ENCODE results near the gene MCRIP1. TPM values are rescaled to one million over a fixed set of nuclear protein-coding genes. Genes with fewer than 3 reads are reported as not detected.

Gene MCRIP1
- total and polyA plus RNA-seq, 2 of the 13 experiments (the other 11 are each of a cell fraction or from before 2014, with no cell fraction given), result 79.7 to 84.9 TPM

DNA sequence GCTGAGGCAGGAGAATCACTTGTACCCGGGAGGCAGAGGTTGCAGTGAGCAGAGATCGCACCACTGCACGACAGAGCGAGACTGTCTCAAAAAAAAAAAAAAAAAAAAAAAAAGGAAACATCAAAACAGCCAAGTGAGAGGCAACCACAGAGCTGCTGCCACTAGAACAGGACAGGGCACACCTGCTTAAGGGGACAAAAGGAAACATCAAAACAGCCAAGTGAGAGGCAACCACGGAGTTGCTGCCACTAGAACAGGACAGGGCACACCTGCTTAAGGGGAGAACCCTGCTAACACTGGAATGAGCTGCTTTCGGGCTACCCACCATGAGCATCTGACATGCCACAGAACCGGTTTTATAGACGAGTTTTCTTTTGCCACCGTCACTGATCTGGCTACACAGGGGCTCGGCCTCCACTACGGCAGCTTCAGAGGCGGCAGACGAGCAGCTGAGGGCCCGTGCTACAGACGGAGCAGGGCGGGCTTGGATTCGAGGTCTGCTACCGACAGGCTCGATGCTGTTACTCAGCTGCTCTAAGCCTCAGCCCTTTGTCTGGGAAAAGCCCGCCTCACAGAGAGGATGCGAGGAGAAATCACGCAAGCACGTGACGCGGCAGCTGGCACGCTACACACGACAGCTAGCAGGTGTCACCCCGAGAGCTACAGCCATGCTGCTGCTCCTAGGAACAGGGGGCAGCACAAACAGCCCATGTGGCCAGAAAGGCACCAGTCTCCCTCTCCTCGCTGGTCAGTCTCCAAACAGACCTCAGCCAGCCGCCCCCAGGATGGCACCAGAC is 25.3 kb upstream of the MCRIP1 start (continued):
- TF ChIP-seq ZNF274 (CRISPR knock-in tag; IDR thresholded peaks at IDR 0.05) (0 out of 2 replicates have a peak, but pooled peaks have one; percentile 21), ZNF678 (CRISPR knock-in tag; IDR thresholded peaks at IDR 0.05) (peak; percentile 16; the same call in 1 of the 2 replicates), POLR2A (IDR thresholded peaks at IDR 0.05; ENCODE audit: insufficient read depth in 1 of 2, low read depth in 2 of 2, low read length in 2 of 2) (peak in 1 of 2 experiments; percentile 21; a peak in 1 of 4 replicates), SOX13 (IDR thresholded peaks at IDR 0.05) (no peak), SOX13 (CRISPR knock-in tag; conservative IDR thresholded peaks at IDR 0.05 in 1 of 2, IDR thresholded peaks at IDR 0.05 in 1 of 2) (no peak), POLR2AphosphoS5 (IDR thresholded peaks at IDR 0.05; ENCODE audit: low read depth, low read length) (peak; percentile 8; the same call in 1 of the 2 replicates), ZNF264 (CRISPR knock-in tag; IDR thresholded peaks at IDR 0.05) (no peak), ZC3H13 (CRISPR knock-in tag; IDR thresholded peaks at IDR 0.05) (peak; percentile 77), ZNF556 (CRISPR knock-in tag; IDR thresholded peaks at IDR 0.05; ENCODE audit: borderline replicate concordance) (0 out of 2 replicates have a peak, but pooled peaks have one; percentile 14), ZNF253 (CRISPR knock-in tag; IDR thresholded peaks at IDR 0.05; ENCODE audit: borderline replicate concordance) (no peak), KAT8 (CRISPR knock-in tag; IDR thresholded peaks at IDR 0.05) (no peak)
- TF ChIP-seq, protein P1, sequence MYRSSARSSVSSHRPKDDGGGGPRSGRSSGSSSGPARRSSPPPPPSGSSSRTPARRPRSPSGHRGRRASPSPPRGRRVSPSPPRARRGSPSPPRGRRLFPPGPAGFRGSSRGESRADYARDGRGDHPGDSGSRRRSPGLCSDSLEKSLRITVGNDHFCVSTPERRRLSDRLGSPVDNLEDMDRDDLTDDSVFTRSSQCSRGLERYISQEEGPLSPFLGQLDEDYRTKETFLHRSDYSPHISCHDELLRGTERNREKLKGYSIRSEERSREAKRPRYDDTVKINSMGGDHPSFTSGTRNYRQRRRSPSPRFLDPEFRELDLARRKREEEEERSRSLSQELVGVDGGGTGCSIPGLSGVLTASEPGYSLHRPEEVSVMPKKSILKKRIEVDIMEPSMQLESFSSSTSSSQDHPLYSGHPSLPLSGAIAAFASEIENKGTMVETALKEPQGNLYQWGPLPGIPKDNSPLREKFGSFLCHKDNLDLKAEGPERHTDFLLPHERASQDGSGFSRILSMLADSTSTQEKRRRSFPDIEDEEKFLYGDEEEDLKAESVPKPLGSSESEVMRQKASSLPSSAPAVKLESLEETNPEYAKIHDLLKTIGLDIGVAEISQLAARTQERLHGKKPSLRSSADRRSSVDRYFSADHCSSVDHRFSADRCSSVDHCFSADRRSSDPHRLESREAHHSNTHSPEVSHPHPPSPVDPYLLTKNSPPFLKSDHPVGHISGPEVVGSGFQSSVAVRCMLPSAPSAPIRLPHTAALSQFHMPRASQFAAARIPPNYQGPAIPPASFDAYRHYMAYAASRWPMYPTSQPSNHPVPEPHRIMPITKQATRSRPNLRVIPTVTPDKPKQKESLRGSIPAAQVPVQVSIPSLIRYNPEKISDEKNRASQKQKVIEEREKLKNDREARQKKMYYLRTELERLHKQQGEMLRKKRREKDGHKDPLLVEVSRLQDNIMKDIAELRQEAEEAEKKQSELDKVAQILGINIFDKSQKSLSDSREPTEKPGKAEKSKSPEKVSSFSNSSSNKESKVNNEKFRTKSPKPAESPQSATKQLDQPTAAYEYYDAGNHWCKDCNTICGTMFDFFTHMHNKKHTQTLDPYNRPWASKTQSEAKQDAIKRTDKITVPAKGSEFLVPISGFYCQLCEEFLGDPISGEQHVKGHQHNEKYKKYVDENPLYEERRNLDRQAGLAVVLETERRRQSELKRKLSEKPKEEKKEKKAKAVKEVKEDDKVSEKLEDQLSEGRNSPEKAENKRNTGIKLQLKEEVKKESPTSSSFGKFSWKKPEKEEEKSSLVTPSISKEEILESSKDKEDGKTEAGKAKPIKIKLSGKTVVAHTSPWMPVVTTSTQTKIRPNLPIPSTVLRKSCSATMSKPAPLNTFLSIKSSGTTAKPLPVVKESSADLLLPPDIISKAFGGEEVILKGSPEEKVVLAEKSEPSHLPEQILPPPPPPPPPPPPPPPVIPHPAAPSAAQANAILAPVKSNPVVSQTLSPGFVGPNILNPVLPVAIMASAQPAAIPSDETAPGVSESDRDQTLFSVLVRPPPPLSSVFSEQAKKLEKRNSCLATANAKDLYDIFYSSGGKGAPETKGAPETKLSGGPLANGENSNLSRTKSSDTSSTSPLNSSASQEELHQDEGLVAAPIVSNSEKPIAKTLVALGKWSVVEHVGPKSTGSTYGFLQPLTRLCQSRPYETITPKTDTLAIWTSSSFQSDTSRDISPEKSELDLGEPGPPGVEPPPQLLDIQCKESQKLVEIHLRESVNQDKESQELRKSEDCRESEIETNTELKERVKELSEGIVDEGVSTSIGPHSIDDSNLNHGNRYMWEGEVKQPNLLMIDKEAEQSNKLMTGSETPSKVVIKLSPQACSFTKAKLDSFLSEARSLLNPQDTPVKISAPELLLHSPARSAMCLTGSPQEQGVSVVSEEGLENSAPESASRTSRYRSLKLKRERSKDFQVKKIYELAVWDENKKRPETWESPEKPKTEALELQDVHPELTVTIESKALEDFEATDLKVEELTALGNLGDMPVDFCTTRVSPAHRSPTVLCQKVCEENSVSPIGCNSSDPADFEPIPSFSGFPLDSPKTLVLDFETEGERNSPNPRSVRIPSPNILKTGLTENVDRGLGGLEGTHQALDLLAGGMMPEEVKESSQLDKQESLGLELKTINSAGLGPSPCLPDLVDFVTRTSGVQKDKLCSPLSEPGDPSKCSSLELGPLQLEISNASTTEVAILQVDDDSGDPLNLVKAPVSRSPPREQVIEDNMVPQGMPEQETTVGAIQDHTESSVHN (CRISPR knock-in tag; IDR thresholded peaks at IDR 0.05), result peak; percentile 49; the same call in 1 of the 2 replicates
- TF ChIP-seq, protein P2, sequence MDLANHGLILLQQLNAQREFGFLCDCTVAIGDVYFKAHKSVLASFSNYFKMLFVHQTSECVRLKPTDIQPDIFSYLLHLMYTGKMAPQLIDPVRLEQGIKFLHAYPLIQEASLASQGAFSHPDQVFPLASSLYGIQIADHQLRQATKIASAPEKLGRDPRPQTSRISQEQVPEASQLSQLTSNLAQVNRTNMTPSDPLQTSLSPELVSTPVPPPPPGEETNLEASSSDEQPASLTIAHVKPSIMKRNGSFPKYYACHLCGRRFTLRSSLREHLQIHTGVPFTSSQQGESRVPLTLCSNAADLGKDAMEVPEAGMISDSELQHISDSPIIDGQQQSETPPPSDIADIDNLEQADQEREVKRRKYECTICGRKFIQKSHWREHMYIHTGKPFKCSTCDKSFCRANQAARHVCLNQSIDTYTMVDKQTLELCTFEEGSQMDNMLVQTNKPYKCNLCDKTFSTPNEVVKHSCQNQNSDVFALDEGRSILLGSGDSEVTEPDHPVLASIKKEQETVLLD (CRISPR knock-in tag; IDR thresholded peaks at IDR 0.05; ENCODE audit: low read depth), result no peak
- TF ChIP-seq, protein P3, sequence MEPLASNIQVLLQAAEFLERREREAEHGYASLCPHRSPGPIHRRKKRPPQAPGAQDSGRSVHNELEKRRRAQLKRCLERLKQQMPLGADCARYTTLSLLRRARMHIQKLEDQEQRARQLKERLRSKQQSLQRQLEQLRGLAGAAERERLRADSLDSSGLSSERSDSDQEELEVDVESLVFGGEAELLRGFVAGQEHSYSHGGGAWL (CRISPR knock-in tag; IDR thresholded peaks at IDR 0.05), result peak; percentile 16; the same call in 1 of the 2 replicates
- TF ChIP-seq, protein P4, sequence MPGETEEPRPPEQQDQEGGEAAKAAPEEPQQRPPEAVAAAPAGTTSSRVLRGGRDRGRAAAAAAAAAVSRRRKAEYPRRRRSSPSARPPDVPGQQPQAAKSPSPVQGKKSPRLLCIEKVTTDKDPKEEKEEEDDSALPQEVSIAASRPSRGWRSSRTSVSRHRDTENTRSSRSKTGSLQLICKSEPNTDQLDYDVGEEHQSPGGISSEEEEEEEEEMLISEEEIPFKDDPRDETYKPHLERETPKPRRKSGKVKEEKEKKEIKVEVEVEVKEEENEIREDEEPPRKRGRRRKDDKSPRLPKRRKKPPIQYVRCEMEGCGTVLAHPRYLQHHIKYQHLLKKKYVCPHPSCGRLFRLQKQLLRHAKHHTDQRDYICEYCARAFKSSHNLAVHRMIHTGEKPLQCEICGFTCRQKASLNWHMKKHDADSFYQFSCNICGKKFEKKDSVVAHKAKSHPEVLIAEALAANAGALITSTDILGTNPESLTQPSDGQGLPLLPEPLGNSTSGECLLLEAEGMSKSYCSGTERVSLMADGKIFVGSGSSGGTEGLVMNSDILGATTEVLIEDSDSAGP (CRISPR knock-in tag; IDR thresholded peaks at IDR 0.05; ENCODE audit: borderline replicate concordance), result 0 out of 2 replicates have a peak, but pooled peaks have one; percentile 21
